Measurements from ENCODE around the gene PPFIA4. TPM values are rescaled to one million over a fixed set of nuclear protein-coding genes. Genes with fewer than 3 reads are reported as not detected.
A peak's percentile ranks its signal among the peaks of the same experiment; 100 is the strongest.

Gene PPFIA4
- total RNA-seq, 1 donor from 2014 or later, result 22.2 TPM

DNA sequence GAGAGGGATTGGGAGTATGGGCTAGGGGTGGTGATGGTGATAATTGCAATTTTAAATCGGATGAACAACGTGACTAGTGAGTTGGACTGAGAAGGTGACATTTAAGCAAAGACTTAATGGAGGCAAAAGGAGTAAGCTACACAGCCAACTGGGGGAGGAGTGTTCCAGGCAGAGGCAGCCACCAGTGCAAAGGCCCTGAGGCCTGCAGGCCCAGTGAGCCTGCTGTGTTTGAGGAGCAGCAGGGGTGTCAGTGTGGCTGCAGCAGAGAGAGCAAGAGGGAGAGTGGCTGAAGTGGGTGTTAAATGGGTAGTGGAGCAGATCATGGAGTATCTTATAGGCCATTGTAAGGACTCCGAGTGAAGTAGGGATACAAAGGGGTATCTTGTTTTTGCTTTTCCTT is 40.7 kb downstream of the PPFIA4 start:
- no peak overlapping the region for H3K27ac ChIP-seq
- peaks cover 0 to 5% of the 10 kb centered on the region in 2 donors for H3K36me3 ChIP-seq
- peaks cover 0 to 7% of the 10 kb centered on the region in 2 donors for H3K4me1 ChIP-seq
- no peaks in the 10 kb centered on the region for H3K9me3 ChIP-seq
- DNase-seq (ENCODE audit: low spot score in 2 of 2), result no peak
- no peak for TF ChIP-seq CTCF (IDR thresholded peaks at IDR 0.05)
- intact Hi-C loops (cut with DNase I), result no loop called here
- H3K4me3 ChIP-seq, result no peak overlapping the region
- H3K27me3 ChIP-seq, result no peaks in the 10 kb centered on the region

GRCh38 chr1:203069030-203069747 is 42.9 kb downstream of the PPFIA4 start:
- peaks cover 0 to 7% of the 10 kb centered on the region in 2 donors for H3K4me1 ChIP-seq
- intact Hi-C loops (cut with DNase I), result no loop called here
- no peak for TF ChIP-seq CTCF (IDR thresholded peaks at IDR 0.05)
- H3K27ac ChIP-seq, result peak overlapping the region; percentile 57 to 72
- no peaks in the 10 kb centered on the region for H3K9me3 ChIP-seq
- peaks cover 0 to 10% of the 10 kb centered on the region in 2 donors for H3K36me3 ChIP-seq
- H3K4me3 ChIP-seq, result no peak overlapping the region
- H3K27me3 ChIP-seq, result no peaks in the 10 kb centered on the region
- no peak for DNase-seq (ENCODE audit: low spot score in 2 of 2)

GRCh38 chr1:203072002-203072602 is 45.8 kb downstream of the PPFIA4 start:
- intact Hi-C loops (cut with DNase I), result no loop called here
- no peak for DNase-seq (ENCODE audit: low spot score in 2 of 2)
- peaks cover 0 to 7% of the 10 kb centered on the region in 2 donors for H3K4me1 ChIP-seq
- H3K4me3 ChIP-seq, result no peak overlapping the region
- no peak overlapping the region for H3K27ac ChIP-seq
- H3K9me3 ChIP-seq, result no peaks in the 10 kb centered on the region
- peaks cover 0 to 10% of the 10 kb centered on the region in 2 donors for H3K36me3 ChIP-seq
- no peak for TF ChIP-seq CTCF (IDR thresholded peaks at IDR 0.05)
- H3K27me3 ChIP-seq, result no peaks in the 10 kb centered on the region

GRCh38 chr1:203072911-203073310 is 46.6 kb downstream of the PPFIA4 start:
- H3K36me3 ChIP-seq, result peaks cover 0 to 10% of the 10 kb centered on the region in 2 donors
- intact Hi-C loops (cut with DNase I), result no loop called here
- no peaks in the 10 kb centered on the region for H3K9me3 ChIP-seq
- peaks cover 0 to 7% of the 10 kb centered on the region in 2 donors for H3K4me1 ChIP-seq
- H3K27ac ChIP-seq, result no peak overlapping the region
- DNase-seq (ENCODE audit: low spot score in 2 of 2), result no peak
- no peak overlapping the region for H3K4me3 ChIP-seq
- H3K27me3 ChIP-seq, result no peaks in the 10 kb centered on the region
- TF ChIP-seq CTCF (IDR thresholded peaks at IDR 0.05), result no peak

GRCh38 chr1:203073469-203073868 is 47.2 kb downstream of the PPFIA4 start:
- H3K4me3 ChIP-seq, result no peak overlapping the region
- intact Hi-C loops (cut with DNase I), result no loop called here
- peaks cover 0 to 5% of the 10 kb centered on the region in 2 donors for H3K4me1 ChIP-seq
- no peaks in the 10 kb centered on the region for H3K27me3 ChIP-seq
- DNase-seq (ENCODE audit: low spot score in 2 of 2), result no peak
- H3K9me3 ChIP-seq, result no peaks in the 10 kb centered on the region
- no peak for TF ChIP-seq CTCF (IDR thresholded peaks at IDR 0.05)
- no peak overlapping the region for H3K27ac ChIP-seq
- peaks cover 0 to 10% of the 10 kb centered on the region in 2 donors for H3K36me3 ChIP-seq
